ENCODE data around the gene GABARAPL2.
"Not testable (repeated sequence)": the region's sequence is repeated elsewhere in the genome, so short reads cannot be mapped to it uniquely, and the experiment has no call there.

The GABARAPL2 gene

DNA sequence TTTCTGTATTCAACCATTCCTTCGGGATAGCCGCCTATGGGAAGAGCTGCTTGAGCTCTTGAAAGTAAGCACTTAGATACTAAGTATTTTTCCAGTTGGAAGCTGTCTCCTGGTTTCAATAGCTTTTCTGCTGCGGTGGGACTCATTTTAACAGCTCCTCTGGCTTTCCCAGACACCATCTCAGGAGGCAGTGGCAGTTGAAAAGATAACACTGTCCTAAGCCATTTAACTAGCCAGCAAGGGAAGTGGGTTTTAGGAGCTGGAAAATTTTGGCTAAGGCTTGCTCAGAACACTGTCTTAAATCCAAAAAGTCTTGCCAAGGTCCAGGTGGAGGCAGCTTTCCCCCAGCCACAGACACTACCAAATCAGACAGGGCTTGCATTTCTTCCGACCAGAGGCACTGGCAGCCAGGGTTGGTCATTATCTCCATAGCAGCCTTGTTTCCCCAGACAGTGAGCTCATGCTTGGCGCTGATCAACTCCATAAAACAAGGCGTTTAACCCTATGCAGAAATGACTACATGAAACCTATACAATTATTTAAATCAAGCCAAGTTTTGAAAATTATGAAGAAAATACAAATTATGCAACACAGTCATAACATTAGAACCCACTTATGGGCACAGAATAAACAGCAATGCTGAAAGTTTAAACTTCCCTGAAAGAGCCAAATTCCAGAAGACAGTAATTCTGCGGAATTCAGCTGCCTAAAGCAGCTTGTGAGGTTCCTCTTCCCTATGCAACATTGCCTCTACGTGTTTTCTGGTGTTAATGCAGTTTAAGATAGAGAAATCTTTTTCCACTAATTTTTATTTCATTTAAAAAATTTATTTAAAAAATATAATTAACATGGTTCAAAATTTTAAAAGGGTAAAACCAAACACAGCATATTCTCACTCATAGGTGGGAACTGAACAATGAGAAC is 25.0 kb downstream of the GABARAPL2 start:
- DNase-seq (ENCODE audit: low read depth in 2 of 2) = no peak

DNA sequence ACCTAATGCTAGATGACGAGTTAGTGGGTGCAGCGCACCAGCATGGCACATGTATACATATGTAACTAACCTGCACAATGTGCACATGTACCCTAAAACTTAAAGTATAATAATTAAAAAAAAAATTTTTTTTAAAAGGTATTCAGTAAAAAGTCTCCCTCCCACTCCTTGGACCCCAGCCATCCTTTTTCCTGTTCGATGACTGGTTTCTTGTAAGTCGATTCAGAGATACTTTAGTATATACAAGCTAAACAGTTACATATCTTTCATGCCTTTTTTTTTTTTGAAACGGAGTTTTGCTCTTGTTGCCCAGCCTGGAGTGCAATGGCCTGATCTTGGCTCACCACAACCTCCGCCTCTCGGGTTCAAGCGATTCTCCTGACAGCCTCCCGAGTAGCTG is 25.7 kb downstream of the GABARAPL2 start:
- not testable (repeated sequence) for DNase-seq (ENCODE audit: low read depth in 2 of 2)

DNA sequence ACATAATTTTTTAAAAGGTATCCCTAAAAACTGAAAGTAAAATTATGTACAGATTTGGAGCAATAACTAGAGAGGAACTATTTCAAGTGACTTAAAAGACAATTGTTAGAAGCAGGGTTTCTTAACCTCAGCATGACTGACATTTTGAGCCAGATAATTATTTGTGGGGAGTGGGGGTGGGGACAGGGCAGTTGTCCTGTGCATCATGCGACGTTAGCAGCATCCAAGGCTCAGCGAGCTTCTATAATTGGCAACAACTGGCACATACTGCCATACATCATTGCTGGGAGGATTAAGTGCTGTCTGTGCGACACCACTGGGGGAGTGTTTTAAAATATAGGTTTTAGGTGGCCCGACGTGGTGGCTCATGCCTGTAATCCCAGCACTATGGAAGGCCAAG is 27.1 kb downstream of the GABARAPL2 start:
- DNase-seq (ENCODE audit: low read depth in 2 of 2) = no peak

DNA sequence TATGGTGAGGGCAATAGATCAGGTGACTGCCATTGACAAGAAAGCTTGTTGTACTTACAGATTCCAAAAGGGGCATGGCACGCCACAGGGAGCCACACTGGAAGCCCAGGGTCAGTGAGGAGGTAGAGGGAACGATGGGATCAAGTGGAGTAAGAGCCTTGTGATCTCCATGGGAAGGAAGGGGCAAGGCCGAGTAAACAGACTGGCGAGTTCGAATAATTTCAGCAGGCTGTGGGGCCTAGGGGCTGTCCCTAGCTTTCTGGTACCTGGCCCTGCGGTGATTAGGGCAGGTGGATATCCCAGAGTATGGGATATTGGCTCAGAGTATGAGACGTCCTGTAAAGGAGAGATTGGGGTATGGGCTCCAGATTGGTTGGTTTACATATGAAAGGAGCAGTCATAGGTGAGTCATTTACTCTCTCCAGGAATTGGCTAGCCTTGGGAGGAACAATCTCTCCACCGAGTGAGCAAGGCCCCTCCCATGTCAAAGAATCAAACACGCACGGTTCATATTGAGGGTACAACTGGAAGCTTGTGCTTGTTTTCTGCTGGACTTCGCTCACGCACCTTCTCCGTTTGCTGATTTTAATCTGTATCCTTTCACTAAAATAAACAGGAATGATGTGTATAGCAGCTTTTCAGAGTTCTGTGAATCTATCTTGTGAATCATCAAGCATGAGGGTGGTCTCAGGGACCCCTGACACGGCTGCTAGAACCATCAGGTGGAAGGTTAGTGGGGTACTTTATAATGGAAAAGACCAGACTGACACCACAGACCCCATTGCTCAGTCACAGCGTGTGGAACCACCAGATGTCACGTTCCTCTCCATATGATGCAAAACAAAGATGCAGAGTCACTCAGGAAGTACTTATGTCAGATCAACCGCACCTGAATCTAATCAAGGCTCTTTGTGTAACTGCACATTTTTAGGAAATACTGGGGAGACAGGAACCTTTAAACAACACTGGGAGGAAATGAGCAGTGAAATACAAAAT is 27.9 kb downstream of the GABARAPL2 start:
- DNase-seq (ENCODE audit: low read depth in 2 of 2) = no peak

DNA sequence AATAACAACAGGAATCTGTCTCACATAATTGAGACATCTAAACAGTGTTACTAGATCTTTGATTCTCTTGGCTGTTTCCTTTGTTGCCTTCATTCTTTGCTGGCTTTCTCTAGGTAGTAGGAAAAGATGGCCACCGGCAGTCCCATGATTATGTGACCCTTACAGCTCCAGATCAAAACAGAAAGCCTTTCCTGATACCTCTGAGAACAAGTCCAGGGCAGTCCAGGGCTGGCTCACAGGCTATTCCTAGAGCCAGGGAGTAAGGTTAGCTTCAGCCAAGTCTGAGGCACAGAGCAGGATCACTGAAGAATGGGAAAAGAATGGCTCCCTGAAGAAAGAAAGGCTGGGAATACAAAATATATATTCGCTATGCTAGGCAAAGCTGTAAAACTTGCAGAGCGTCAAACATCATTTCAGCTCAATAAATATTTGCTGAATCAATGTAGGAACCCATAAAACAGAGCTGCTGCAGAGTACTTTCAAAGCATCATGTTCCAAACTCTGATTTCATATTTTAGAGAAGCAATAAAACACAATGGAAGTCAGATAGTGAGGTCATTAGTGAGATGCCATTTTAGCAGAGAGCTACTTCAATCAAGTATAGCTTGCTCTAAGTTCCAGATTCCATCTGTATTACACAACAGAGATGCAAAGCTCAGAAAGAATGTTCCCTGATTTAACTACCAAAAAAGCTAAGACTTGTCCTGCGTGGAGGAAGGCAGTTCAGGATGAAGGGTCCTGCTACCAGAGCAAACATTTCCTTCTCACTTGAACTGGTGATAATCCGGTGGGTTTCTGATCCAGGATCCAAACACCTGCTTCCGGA is 33.5 kb downstream of the GABARAPL2 start:
- no peak for DNase-seq (ENCODE audit: low read depth in 2 of 2)

DNA sequence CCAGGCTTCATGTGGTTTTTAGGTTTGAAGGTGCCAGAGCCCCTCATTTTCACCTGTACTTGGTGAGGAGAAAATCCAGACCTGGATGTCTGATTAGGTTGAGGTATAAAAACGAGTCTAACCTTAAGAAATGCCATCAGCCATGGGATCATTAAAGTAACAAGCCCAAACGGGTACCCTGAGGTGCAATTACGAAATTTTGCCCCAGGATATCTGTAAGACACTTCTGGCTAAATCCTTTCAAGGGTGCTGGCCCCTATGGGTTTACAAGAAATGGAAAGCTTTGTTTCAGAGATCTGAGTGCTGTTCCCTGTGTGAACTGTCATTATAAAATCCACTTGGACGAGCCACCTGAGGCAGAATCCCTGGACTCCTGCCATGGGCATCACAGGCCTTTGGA is 37.1 kb downstream of the GABARAPL2 start:
- no peak for DNase-seq (ENCODE audit: low read depth in 2 of 2)

DNA sequence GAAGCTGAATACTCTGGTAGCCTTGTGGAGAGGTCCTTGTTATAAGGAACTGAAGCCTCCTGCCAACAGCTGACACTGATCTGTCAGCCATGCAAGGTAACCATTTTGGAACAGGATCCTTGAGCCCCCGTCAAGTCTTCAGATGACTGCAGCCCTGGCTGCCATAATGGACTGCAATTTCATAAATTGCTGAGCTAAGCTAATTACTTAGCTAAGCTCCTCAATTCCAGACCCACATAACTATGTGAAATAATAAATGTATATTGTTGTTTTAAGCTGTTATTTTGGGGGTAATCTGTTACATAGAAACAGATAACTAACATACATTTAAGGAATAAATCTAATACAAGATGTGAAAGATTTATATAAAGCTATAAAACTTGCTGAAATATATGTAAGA is 40.3 kb downstream of the GABARAPL2 start:
- no peak for DNase-seq (ENCODE audit: low read depth in 2 of 2)

DNA sequence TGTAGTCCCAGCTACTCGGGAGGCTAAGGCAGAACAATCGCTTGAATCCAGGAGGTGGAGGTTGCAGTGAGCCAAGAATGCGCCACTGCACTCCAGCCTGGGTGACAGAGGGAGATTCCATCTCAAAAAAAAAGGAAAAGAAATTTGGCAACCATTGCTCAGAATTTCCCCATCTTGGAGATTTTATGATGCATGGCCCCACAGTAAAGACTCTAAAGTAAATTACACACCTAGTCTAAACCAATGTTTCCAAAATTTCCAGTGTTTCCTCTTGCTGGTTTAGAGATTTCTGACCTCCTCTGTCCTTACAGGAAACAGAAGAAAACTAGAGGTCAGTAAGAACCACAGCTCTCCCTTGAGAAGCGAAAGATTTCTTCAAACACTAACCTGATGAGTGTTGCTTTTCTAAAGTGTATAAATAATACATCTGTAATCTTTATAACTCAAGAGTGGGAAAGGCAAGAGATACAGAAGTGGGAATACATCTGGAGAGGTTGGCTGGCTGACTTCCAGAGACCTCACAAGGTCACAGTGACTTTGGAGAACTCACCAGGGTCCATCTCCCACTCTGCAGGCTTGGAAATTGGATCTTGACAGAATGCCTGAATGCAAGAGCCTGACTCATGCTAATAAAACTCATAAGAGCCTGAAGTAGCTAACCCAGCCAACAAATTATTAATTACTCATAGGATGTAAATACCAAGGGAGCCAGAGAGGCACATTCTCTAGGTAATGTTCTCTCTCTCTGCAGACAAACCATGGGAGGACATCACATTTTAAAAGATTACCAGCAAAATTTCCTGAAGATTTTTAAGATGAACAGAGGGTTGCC is 48.1 kb downstream of the GABARAPL2 start:
- DNase-seq (ENCODE audit: low read depth in 2 of 2) = no peak

DNA sequence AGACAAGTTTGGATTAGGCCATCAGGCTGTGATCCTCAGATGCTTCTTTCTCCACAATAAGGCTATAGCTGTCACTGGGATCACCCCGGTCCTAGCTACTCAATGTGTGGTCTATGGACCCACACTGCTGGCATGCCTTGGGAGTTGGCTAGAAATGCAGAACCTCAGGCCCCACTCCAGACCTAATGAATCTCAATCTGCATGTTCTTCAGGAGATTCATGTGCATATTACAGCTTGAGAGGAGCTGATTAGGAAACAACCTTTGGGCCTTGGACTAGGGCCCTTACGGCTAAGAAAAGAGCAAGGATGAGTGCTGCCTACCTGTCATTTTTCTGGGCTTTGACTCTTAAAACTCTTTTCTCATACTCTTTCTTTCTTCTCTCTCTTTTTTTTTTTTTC is 49.4 kb downstream of the GABARAPL2 start:
- no peak for DNase-seq (ENCODE audit: low read depth in 2 of 2)

DNA sequence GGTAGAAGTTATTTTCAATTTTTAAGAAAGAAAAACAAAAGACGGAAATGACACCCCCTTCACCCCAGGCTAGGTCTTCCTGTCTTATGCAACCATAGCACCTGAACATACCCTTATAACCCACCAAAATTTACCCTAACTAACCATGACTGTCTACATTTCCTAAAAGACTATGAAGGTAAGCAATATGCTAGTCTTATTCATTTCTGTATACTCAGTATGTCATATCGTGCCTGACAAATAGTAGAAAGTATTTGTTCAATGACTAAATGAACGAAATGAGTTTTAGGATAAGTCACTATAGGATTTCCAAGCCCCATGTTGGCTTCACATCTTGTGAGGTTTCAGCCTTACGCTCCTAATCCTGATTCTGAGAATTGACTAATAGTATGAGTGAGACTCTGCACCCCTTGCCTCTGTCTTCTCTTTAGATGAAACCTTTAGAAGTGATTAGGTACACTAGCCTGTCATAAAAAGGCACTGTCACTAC is 50.4 kb downstream of the GABARAPL2 start:
- no peak for DNase-seq (ENCODE audit: low read depth in 2 of 2)

DNA sequence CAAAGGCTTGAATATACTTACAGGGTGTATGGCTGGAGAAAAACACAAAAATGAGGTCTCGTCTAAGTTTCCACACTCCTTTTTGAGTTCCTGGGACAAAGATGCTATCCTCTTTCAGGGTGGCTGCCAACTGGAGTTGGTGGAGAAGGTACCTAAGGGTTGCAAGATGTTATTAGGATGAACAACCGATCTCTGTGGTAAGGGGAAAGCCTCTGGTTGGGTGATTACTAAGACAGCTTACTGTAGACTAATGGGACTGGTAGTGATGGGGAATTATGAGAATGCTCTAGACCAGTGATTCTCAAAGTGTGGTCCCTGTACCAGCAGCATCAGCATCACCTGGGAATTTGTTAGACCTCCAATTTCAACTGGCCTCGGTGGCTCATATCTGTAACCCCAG is 50.9 kb downstream of the GABARAPL2 start:
- no peak for DNase-seq (ENCODE audit: low read depth in 2 of 2)

DNA sequence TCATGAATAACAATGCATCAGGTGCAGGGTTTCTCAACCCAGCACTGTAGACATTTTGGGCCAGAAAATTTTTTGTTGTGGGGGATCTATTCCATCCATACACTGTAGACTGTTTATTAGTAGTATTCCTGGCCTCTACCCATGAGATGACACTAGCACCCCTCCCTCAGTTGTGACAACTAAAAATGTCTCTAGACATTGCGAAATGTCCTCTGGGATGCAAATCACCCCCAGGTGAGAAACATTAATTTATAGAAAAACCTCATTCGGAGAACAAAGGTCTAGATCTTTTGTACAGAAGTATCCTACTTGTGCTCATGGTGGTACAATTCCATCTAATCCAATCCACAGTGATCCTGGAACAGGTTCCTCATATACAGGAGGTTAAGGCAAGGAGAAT is 52.6 kb downstream of the GABARAPL2 start:
- DNase-seq (ENCODE audit: low read depth in 2 of 2) = no peak

DNA sequence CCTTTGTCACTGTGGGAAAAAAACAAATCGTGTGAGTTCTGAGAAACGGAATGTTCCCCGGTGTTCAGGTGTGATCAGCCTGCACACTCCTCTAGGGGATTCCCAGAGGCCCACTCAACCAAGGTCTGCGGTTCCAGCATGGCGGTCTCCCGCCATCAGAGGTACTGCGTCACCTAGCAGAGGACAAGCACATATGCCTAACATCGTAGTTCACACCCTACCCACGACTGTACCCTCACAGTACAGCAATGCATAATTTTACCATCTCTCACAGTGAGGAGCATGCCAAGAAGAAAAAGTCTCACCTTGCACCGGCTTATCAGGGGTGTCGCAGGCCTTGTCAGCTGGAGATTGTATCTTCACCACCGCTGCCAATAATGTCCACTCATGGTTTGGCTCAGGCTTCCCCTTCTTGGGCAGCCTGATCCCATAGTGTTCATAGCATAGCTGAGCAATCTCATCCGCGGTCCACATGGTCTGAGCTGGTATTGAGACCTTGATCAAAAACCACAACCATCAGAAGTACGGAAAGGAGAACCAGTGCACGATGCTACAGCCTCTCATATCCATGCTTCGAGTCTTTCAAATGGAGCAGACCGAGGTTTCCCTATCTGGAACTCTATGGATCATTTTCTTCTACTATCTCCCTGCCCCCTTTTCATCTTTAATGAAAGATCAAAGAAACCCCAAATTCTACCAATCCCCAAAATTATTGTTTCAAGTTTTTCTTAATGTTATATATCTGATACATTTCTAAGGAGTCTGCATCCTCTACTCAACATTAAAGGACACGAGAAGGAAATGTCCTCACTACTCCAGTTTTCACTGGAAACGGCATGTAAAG is 54.4 kb downstream of the GABARAPL2 start:
- peak; percentile 18 to 29 for DNase-seq (ENCODE audit: low read depth in 2 of 2)

DNA sequence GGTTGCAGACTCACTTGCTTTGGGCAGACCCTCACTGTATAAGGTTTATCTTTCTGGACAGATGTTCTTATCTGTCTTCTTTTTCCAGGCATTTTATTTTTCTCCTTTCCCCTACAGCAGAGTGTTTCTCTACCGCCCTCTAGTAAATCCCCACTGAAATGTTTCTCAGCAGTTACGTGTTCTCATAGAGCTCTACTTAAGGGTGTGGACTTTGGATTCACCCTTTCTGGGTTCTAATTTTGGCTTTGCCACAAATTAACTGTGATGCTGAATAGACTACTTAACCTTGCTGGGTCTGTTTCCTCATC is 54.9 kb downstream of the GABARAPL2 start:
- DNase-seq (ENCODE audit: low read depth in 2 of 2) = no peak

DNA sequence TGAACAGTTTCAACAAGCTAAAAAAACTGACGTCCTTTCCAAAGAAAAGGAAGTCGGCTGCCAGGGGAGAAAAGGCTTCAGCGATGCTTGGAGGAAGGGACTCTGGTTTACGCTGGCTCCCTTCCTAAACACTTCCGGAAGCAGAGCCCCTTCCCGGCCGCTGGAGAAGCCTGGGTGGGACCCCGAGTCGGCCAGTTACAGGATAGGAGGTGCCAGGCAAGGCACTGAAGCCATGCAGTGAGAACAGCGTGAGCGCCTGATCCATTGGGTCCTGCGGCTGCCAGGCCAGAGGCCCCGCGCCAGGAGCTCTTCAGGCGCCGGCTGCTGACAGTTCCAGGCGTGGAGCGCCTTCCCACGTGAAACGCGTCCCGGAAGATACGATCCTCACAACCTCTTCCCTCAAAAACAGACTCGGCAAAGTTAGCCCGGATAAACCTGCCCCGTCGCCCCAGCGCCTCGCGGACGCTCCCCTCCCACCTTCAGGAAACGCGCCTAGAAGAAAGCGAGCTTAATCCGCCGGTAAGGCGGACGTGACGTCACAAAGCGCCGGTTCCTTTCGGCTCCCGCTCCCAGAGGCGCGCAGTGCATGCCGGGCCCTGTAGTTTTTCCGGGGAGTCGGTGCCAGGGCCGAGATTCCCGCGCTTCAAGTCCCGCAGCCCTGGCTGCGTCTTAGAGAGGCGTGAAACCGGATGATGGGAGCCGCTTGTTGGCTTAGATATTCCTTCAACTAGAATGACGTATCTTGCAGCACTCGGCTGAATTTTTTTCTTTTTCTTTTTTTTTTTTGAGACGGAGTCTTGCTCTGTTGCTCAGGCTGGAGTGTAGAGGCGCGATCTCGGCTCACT is 56.8 kb downstream of the GABARAPL2 start, which contains the start of gene ADAT1:
Gene ADAT1, minus strand, starts transcription at position 521 of the 845 bp plus-strand sequence. CDS start 2,482 bp downstream, outside the sequence.
- peak; percentile 93 to 95 for DNase-seq (ENCODE audit: low read depth in 2 of 2)

DNA sequence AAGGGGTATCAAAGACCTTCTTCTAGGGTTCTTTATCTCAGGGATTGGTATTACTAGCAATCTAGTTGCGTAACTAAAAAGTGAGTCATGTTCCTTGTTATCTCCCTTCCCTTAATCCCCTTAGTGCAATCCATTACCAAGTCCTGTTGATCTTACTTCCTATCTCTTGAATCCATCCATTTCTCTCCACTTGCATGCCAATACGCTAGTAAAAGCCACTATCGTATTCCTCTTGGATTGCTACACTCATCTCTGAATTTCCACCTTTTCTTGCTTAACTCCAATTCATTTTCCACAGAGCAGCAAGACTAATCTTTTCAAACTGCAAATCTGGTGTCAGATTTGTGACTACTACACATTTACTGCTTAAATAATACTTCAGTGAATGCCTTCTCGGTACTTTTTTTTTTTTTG is 58.7 kb downstream of the GABARAPL2 start:
- DNase-seq (ENCODE audit: low read depth in 2 of 2) = no peak

DNA sequence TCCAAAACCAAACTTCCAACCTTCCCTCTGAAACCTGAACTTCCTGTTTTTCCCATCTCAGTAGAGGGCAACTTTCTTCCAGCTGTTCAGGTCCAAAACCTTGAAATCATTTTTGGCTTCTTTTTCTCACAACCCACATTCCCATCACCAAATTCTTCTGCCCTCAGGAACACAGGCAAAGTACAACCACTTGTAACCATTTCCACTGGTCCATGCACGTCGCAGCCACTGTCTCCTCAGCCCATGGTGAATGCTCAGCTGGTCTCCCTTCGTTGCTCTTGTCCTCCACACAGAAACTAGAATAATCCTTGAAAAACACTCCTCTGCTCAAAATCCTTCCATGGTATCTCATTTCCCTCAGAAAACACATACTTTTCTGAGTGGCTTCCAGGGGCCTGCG is 60.6 kb downstream of the GABARAPL2 start:
- DNase-seq (ENCODE audit: low read depth in 2 of 2) = no peak

All from stimulated activated CD8-positive, alpha-beta memory T cell treated with anti-CD3 and anti-CD28 coated beads, Interleukin-15, amount 100 ng/mL, for 4 hours (primary cell).